Left forelimb (tissue), 1 donor: Measurements from ENCODE around the gene HPN.
A peak's percentile ranks its signal among the peaks of the same experiment; 100 is the strongest.
"Not testable (repeated sequence)": the region's sequence is repeated elsewhere in the genome, so short reads cannot be mapped to it uniquely, and the experiment has no call there.

Source experiments
- DNase-seq: peaks from one replicate; pipeline ENCODE4 v3.0.0-alpha.2; 2018; ENCODE audit warnings: low spot score

HPN gene

GRCh38 chr19:35041548-35042055, at the start of gene HPN:
HPN (plus strand) TSS chr19:35041721; CDS start chr19:35042507, 786 bp downstream.
- DNase-seq: no peak

GRCh38 chr19:34992582-34992981, 48.9 kb upstream of the HPN start:
- not testable (repeated sequence) for DNase-seq

DNA sequence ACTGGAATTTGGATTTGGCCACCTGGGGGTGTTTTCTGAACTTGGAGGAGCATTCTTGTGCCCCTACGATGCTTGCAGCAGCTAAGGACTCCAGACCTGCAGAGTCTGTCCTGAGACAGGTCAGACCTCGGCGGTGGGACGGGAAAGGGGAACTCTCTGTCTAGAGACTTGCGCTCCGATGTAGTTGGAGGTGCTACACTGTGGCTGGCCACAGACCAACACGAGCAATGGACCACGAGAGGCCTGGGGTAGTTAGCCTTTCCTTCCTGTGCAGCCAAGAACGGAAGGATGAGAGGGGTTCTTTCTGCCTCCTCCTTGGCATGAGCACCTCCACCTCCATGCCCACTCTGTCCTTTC, 47.3 kb upstream of the HPN start:
- no peak for DNase-seq

DNA sequence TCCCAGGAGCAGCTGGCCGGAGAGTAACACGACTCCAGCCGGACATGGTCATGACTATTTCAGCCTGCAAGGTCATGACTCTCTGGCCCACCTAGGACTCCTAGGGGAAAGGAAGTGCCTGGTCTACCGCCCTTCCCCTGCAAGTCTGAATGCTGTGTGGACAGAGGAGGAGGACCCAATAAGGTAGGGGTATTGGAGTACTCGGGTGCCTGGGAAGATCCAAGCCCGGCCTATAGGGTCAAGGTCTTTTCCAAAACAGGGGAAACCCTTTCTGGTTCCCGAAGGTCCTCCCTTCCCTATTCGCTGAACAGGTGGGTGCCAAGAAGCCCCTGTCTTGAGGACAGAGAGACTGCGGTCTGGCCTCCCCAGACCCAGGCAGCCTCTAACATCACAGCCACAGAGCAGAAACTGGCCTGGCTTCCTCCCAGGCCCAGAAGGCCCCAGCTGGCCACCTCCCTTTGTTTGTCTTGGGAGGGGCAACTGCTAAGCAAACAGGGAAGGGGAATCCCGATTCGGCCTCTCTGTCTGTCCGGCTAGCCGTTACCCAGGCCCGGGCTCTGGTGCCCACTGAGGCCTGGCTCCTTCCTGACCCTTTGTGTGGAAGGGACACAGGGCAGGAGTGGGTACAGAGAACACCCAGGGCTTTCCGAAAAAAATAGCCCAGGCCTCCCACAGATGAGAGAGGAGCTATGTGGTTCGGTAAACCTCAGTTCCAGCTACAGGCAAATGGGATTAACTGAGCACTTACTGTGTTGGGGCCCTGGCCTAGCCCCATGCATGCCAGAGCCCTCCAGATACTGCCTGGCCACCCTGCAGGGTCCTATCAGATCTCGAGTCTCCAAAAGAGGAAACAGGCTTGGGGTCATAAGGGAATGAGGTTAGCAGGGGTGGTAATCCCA, 46.6 kb upstream of the HPN start:
- no peak for DNase-seq

DNA sequence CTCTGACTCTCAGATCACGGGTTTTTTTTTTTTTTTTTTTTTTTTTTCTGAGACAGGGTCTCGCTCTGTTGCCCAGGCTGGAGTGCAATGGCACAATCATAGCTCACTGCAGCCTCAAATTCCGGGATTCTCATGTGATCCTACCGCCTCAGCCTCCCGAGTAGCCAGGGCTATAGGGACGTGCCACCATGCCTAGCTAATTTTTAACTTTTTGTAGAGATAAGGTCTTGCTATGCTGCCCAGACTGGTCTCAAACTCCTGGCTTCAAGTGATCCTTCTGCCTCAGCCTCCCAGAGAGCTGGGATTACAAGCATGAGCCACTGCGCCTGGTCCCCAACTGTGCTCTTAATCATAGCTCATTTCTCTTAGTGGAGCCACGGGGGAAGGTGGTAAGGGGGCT, 46.0 kb upstream of the HPN start:
- no peak for DNase-seq

DNA sequence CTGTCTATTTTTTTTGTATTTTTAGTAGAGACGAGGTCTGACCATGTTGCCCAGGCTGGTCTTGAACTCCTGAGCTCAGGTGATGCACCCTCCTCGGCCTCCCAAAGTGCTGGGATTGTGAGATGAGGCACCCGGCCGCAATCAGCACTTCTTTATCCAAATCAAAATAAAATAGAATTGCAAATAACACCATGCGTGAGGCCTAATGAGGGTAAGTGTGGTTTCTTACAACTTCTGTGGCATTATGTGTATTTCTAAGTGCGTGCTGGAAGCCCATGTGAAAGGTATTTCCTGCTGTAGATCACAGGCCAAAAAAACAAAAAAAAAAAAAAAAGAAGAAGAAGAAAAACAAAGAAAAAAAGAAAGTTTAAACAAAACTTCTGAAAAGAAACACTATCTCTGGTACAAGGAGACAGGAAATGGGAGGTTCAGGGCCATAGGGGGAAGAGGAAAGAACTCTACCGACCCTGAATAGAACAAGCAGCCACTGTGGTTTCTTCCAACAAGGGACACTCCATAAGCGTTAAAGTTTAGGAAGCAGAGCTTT, 44.4 kb upstream of the HPN start:
- DNase-seq: no peak

GRCh38 chr19:34998224-34998623, 43.3 kb upstream of the HPN start:
- not testable (repeated sequence) for DNase-seq

- DNase-seq: no peak
Observed at GRCh38 chr19:34998777-34999497, 42.6 kb upstream of the HPN start.

DNA sequence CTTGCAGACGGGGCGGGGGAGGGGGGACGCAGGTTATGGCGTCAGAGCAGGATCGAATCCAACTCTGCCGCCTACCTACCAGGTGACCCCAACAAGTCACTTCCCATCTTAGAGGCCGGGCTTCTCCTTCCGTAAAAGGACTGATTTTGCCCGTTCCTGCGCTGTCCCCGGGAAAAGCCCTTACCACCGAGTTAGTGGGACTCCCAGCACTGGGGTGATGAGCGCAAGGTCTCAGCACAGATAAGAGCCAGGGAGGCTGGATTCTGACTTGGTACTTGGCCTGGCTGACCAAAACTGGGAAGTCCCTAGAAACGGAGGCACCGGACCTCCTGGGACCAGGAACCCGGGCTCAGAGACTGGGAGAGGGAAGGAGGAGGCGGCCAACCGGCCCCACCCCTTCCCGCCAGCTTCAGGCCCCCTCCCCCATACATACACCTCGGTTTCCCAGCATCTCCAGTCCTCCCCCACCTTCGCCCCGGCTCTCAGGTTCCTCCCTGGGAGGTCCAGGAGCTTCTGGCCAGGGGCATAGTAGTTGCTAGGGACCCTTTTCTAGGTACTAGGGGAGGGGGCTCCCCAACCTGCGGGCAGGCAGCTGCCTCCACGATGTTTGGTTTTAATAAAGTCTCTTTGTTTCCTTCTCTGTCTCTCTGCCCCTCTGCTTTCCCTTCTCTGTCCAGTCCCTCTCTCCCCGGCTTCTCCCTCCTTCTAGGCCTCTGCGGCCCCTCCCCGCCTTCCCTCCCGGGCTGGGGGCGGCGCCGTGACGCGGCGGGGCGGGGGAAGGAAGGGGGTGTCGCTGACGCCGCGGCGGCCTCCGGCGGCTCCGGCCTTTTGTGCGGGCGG, 41.8 kb upstream of the HPN start, which contains the start of gene GRAMD1A:
Gene GRAMD1A, plus strand, starts transcription at position 826 of the 840 bp plus-strand sequence. CDS start 156 bp downstream, outside the sequence.
- peak; percentile 94 for DNase-seq

DNA sequence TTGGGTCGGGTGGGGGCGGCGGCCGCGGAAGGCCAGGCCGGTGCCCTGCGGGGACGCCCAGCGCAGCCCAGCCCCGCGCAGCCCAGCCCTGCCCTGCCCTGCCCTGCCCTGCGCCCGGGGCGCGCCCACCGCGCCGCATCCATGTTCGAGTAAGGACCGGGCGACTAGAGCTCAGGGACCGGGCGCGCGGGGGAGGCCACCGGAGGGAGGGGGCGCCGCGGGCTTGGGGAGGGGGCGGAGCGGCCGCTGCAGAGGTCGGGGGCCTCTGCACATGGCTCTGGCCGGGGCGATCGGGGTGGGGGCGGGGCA, 41.2 kb upstream of the HPN start:
- no peak for DNase-seq

- no peak for DNase-seq
Observed at GRCh38 chr19:35000647-35001501, 40.6 kb upstream of the HPN start.

DNA sequence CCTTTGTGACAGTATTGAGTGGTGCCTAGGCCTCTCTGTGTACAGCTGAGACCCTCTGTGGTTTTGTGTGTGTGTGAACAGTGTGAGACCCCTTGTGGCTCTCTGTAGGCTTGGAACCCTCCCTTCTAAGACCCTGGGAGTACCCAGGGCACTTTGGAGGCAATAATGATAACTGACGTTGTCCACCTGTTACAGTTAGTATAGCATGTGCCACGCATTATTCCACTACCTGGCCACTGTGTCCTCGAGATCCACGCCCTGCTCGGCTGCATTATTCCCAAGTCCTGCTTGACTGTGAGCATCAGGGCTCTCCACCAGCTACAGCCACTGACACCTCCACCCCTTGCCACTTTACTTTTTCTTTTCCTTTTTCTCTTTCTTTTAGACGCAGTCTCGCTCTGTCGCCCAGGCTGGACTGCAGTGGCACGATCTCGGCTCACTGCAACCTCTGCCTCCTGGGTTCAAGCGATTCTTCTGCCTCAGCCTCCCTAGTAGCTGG, 39.4 kb upstream of the HPN start:
- DNase-seq: no peak

GRCh38 chr19:35004517-35005255, 36.8 kb upstream of the HPN start:
- DNase-seq: no peak

DNA sequence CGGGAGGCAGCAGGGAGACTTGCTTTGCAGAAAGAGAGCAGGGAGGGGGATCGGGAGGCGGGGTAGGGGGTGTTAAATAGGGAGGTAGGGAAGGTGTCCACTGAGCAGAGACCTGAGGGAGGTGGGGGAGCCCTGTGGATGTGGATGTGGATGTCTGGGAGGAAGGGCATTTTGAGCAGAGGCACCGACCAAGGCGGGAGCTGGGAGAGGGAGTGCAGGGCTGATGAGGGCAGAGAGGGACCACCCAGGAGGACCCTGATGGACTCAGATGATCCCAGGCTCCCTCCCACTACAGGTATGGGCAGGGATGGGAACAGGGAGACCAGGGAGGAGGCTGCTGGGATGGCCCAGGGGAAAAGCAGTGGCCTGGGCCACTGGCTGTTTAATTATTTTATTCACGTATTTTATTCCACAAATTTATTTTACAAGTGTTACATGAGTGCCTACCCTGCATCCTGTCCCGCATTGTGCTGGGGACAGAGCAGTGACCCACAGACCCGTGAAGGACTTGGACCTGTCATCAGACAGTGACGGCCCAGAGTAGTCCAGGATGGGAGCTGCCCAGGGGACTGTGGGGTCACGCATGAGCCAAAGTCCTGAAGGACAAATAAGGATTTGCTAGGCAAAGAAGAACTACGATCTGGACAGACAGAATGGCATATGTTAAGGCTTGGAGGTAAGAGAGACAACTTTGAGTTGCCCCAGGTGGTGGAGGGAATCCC, 36.1 kb upstream of the HPN start:
- DNase-seq: no peak

GRCh38 chr19:35006007-35006341, 35.5 kb upstream of the HPN start:
- not testable (repeated sequence) for DNase-seq

DNA sequence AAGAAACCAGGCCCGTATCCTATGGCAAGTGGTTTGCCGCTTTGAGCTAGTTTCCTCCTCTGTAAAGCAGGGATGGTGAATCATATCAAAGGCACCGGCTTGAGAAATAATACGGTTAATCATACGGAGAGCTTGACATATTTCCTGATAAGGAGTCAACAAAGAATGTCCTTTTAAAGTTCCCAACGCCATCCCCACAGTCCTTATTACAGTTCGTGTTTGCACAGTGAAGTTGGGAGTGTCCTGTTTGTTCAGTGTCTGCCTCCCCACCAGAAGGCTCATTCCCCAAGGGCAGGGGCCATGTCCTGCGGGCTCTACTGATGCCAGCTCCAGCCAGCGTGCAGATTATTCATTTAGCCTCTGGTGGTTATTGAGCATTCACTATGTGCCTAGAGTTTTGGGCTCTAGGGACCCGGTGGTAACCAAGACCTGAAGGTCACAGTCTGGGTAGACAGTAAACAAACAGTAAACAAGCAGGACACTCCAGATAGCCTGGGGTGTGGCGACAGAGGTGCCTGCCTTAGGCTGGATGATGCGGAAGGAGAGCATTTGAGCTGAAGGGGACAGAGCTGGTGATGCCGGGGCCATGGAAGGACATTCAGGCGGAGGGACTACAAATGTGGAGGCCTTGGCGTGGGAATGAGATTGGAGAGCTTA, 35.1 kb upstream of the HPN start:
- no peak for DNase-seq

- DNase-seq: no peak
Observed at GRCh38 chr19:35006999-35007365, 34.5 kb upstream of the HPN start.

GRCh38 chr19:35007427-35007826, 34.1 kb upstream of the HPN start:
- DNase-seq: not testable (repeated sequence)

GRCh38 chr19:35008891-35009341, 32.6 kb upstream of the HPN start:
- DNase-seq: no peak
